Motor neuron (in vitro differentiated cells): ENCODE data around the gene CYP26C1. TPM values are rescaled to one million over a fixed set of nuclear protein-coding genes. Genes with fewer than 3 reads are reported as not detected.

Experiments used
- ATAC-seq, 8 experiments: fragments of 200-7000 bp; cut with Tn5 transposase; replicated peaks in 6 of 8; 2 replicates each; pipeline ENCODE4 v1.8.0; 2021; ENCODE audit warnings: mild to moderate bottlenecking in 8 of 8, moderate library complexity in 8 of 8
- H3K27ac ChIP-seq, 2 donors: fragments of 250-450 bp; sonication (Bioruptor Pico); 2 replicates each; pipeline ENCODE4 v1.9.0; 2021; ENCODE audit warnings: antibody characterized with exemption in 2 of 2, mild to moderate bottlenecking in 2 of 2, moderate library complexity in 1 of 2
- H3K4me1 ChIP-seq, 2 donors: fragments of 250-450 bp; sonication (Bioruptor Pico); replicated peaks in 1 of 2; 2 replicates each; pipeline ENCODE4 v1.6.1; 2021; ENCODE audit warnings: antibody characterized with exemption in 2 of 2, mild to moderate bottlenecking in 2 of 2, moderate library complexity in 1 of 2
- H3K4me3 ChIP-seq, 5 donors: fragments of 250-450 bp; sonication (Bioruptor Pico); 2 replicates each; pipeline ENCODE4 v1.9.0; 2021; ENCODE audit warnings: antibody characterized with exemption in 5 of 5, mild to moderate bottlenecking in 5 of 5, moderate library complexity in 4 of 5
- WGBS, 10 experiments: fragments of 450-650 bp; shearing (Covaris generic); methylation state at CpG; one replicate each; pipeline ENCODE4 v1.0.0; 2022; 5-methylcytosine and 5-hydroxymethylcytosine counted together
- in situ Hi-C, 9 experiments: fragments of 400-800 bp; cut with MboI; loops; one replicate each; pipeline ENCODE4 v1.15.0; 2021; ENCODE audit warnings: low sequenced_read_pairs in 9 of 9, low pct_unique_long_range_greater_than_20kb in 2 of 9; ENCODE audit not compliant: unreplicated experiment in 9 of 9
- total RNA-seq, 8 experiments: library from RNA; unstranded; fragments of 300-600 nt; gene quantifications; 2 replicates each; pipeline versions ENCODE4 v1.2.3 to v1.2.4, GENCODE V29; 2022

The CYP26C1 gene
- total RNA-seq, 8 experiments from 2014 or later = 0.07 to 1.1 (median 0.29) TPM

DNA sequence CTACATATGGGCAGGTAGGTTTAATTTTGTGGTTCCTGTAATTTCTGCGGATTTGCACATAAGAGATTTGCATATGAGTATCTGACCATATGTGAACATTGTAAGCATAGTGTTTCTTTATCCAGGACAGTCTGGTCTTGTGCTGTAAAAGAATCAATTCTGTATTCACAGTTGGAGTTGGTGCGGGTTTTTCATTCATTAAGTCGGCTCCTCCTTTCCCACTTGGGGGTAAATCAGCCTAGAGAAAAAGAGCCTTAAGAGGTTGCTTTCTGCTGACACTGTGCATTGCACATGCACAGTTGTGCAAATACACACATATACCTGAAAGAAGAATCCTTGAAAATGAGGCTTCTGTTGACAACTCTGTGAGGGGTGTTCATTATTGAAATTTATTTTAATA, 6.1 kb upstream of the CYP26C1 start:
- WGBS, 10 experiments = 7 to 85% (median 60%) methylated on average over 1 to 3 of the region's 3 CpGs; no CpG with 5 or more reads in 2 of the 10 experiments
- Histone ChIP-seq H3K4me3 (no peak overlapping the region), H3K27ac (no peak overlapping the region), H3K4me1 (peaks cover 0 to 3% of the 10 kb centered on the region in 2 donors)
- in situ Hi-C loops = loop anchor here in 1 of 9 experiments (25.0 kb wide), 1 partner anchor 167 kb away; no protein-coding TSS in a partner anchor
- ATAC-seq = peak in 1 of 8 experiments; percentile 25

- Histone ChIP-seq H3K27ac (no peak overlapping the region), H3K4me3 (no peak overlapping the region), H3K4me1 (no peaks in the 10 kb centered on the region)
- in situ Hi-C loops = loop anchor here in 1 of 9 experiments (25.0 kb wide), 1 partner anchor 171 kb away; no protein-coding TSS in a partner anchor
- no peak for ATAC-seq
- WGBS, 10 experiments = 51 to 100% (median 91%) methylated on average over 1 to 3 of the region's 3 CpGs
Observed at GRCh38 chr10:93058139-93058538, 2.5 kb upstream of the CYP26C1 start.

GRCh38 chr10:93060887-93061593, 442 bp downstream of the CYP26C1 start:
- Histone ChIP-seq H3K4me1 (no peaks in the 10 kb centered on the region), H3K27ac (no peak overlapping the region), H3K4me3 (no peak overlapping the region)
- 0 to 70% (median 32%) methylated on average over 1 to 13 of the region's 45 CpGs; no CpG with 5 or more reads in 4 of the 10 experiments for WGBS, 10 experiments
- no peak for ATAC-seq
- in situ Hi-C loops = loop anchor here in 1 of 9 experiments (25.0 kb wide), 1 partner anchor 174 kb away; no protein-coding TSS in a partner anchor

- in situ Hi-C loops = loop anchor here in 1 of 9 experiments (25.0 kb wide), 1 partner anchor 175 kb away; no protein-coding TSS in a partner anchor
- Histone ChIP-seq H3K4me1 (no peaks in the 10 kb centered on the region), H3K27ac (no peak overlapping the region), H3K4me3 (peak overlapping the region in 3 of 5 donors; percentile 15 to 27 (median 23))
- 0 to 80% (median 27%) methylated on average over 1 to 23 of the region's 57 CpGs; no CpG with 5 or more reads in 1 of the 10 experiments for WGBS, 10 experiments
- ATAC-seq = peak in 6 of 8 experiments; percentile 4 to 48 (median 10)
Observed at GRCh38 chr10:93061594-93062513, 1.3 kb downstream of the CYP26C1 start.

DNA sequence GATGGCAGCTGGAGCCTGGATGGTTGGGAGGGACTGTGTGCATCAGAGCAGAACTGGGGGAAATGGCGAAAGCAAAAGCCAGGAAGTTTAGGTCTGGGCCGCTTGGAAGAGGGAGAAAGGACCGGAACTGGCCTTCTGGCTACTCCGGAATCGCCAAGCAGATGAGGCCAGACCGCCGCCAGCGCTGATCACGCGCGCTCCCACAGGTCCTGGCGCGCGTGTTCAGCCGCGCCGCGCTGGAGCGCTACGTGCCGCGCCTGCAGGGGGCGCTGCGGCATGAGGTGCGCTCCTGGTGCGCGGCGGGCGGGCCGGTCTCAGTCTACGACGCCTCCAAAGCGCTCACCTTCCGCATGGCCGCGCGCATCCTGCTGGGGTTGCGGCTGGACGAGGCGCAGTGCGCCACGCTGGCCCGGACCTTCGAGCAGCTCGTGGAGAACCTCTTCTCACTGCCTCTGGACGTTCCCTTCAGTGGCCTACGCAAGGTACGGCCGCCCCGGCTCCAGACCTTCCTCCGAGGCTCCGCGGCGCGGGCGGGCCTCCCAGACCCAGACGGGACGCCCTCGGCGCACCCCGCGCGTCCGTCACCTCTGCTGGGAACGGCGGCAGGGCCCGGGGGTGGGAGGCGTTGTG, 2.0 kb downstream of the CYP26C1 start:
- Histone ChIP-seq H3K4me1 (no peaks in the 10 kb centered on the region), H3K27ac (no peak overlapping the region), H3K4me3 (peak overlapping the region in 3 of 5 donors; percentile 15 to 27 (median 23))
- WGBS, 10 experiments = 0 to 7% (median 6%) methylated on average over 3 to 27 of the region's 68 CpGs; no CpG with 5 or more reads in 5 of the 10 experiments
- in situ Hi-C loops = loop anchor here in 1 of 9 experiments (25.0 kb wide), 1 partner anchor 175 kb away; no protein-coding TSS in a partner anchor
- peak; percentile 30 to 93 (median 76) for ATAC-seq

DNA sequence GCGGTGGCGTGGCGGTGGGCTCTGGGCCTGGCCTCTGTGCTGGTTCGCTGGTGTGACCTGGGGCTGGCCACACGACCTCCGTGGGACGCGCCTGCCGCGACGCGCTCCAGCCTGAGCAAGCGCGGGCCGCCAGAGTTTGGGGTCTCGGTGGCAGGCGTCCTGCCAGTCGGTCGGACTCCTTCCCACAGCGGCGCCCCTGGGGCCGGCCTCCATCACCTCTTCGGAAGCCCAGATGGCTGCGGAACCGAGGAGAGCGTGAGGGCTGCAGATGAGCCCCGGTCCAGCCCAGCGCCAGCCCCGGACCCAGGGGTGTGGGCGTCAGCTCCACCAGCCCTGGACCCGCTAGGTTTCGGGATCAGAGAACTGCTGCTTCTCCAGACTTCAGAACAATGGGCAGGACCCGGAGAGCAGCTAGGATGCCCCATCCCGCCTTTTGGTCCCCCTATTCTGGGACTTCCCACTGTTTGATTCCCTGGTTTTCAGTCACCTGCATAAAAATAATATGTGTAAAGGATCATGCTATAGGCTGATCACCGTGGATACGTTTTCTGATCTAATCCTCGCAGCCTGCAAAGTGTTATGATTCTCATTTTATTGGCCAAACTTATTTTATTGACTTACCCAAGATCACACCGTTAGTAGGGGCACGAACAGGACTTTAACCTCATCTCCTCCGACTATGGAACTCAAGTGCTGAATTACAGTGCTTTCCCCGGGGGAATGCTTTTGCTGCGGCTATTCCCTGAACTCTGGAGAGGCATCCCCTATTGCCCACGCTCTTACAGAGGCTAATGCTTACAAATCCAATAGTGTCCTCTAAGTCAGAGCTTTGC, 2.8 kb downstream of the CYP26C1 start:
- 20 to 66% (median 27%) methylated on average over 1 to 15 of the region's 43 CpGs; no CpG with 5 or more reads in 1 of the 10 experiments for WGBS, 10 experiments
- no peaks in the 10 kb centered on the region for H3K4me1 ChIP-seq
- no peak for ATAC-seq
- H3K27ac ChIP-seq = no peak overlapping the region
- in situ Hi-C loops = loop anchor here in 1 of 9 experiments (25.0 kb wide), 1 partner anchor 176 kb away; no protein-coding TSS in a partner anchor
- peak overlapping the region in 3 of 5 donors; percentile 15 to 27 (median 23) for H3K4me3 ChIP-seq

DNA sequence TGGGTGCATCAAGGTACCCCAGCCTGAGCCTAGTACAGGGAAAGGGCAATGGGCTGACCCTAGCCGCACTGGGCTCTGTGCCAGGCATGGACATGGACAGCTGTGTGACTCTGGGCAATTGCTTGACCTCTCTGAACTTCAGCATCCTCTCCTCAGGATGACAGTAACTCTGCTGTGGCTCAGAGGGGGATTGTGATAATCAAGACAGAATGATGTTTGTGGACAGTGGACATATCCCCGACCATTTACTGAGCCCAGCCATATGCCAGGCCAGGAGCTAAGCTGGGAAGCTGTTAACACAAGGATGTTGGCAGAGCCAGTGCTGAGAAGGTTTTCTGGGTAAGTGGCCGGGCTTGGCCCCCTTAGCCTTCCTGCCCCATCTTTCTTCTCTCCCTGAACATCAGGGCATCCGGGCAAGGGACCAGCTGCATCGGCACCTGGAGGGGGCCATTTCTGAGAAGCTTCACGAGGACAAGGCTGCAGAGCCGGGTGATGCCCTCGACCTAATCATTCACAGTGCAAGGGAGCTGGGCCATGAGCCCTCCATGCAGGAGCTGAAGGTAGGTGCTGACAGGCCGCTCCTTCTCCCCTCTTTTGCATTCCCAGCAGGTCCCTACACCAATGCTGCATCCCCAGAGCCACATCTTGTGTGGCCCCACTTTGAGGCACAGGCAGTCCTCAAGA, 3.5 kb downstream of the CYP26C1 start:
- in situ Hi-C loops = loop anchor here in 1 of 9 experiments (25.0 kb wide), 1 partner anchor 177 kb away; no protein-coding TSS in a partner anchor
- H3K27ac ChIP-seq = no peak overlapping the region
- H3K4me1 ChIP-seq = no peaks in the 10 kb centered on the region
- ATAC-seq = no peak
- no peak overlapping the region for H3K4me3 ChIP-seq
- WGBS, 10 experiments = 19 to 94% (median 72%) methylated on average over 1 to 5 of the region's 9 CpGs; no CpG with 5 or more reads in 4 of the 10 experiments

DNA sequence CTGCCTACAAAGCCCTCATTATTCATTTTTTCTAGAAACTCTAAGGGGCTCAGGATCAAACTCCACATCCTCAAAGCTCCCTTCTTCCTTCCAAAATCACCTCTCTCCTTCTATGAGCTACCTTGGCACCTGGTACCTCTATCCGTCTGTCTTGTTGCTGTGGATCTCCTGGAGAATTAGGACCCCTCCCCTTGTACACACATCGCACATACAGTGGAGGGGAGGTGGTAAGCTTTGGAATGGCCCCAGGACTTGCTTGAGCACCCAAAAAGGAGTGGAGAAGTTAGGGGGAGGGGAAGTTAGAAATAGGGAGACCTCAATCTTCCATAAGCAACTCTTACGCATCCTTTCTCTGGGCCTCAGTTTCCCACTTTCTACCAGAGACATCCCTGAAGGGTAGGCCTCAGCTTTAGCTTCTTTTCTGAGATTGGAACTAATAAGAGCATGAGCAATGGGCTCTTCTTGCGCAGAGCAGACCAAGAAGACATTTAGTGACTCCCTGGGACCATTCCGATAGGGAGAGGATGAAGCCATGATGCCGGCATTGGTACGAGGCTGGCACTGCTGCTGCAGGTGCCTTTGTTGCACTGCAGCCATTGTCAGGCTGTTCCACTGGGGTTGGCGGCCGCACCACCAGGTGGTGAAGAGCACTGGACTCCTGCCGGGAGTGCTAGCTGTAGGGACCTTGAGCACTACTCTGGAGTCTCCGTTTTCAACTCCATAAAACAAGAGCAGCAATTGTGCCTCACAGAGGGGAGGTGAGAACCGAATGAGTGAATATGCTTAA, 4.5 kb downstream of the CYP26C1 start:
- 33 to 100% (median 81%) methylated on average over 1 to 9 of the region's 12 CpGs; no CpG with 5 or more reads in 2 of the 10 experiments for WGBS, 10 experiments
- ATAC-seq = no peak
- in situ Hi-C loops = loop anchor here in 1 of 9 experiments (25.0 kb wide), 1 partner anchor 178 kb away; no protein-coding TSS in a partner anchor
- H3K27ac ChIP-seq = no peak overlapping the region
- H3K4me1 ChIP-seq = no peaks in the 10 kb centered on the region
- no peak overlapping the region for H3K4me3 ChIP-seq

- peak overlapping the region in 1 of 5 donors; percentile 13 for H3K4me3 ChIP-seq
- 0 to 70% (median 46%) methylated on average over 1 to 14 of the region's 81 CpGs; no CpG with 5 or more reads in 5 of the 10 experiments for WGBS, 10 experiments
- H3K27ac ChIP-seq = no peak overlapping the region
- in situ Hi-C loops = loop anchor here in 1 of 9 experiments (25.0 kb wide), 1 partner anchor 179 kb away; no protein-coding TSS in a partner anchor
- ATAC-seq = peak in 1 of 8 experiments; percentile 16
- peaks cover 0 to 4% of the 10 kb centered on the region in 2 donors for H3K4me1 ChIP-seq
Observed at GRCh38 chr10:93065675-93066543, 5.3 kb downstream of the CYP26C1 start.

- Histone ChIP-seq H3K4me1 (peaks cover 0 to 8% of the 10 kb centered on the region in 2 donors), H3K4me3 (no peak overlapping the region), H3K27ac (no peak overlapping the region)
- 0 to 100% (median 35%) methylated on average over 1 to 4 of the region's 11 CpGs; no CpG with 5 or more reads in 5 of the 10 experiments for WGBS, 10 experiments
- in situ Hi-C loops = loop anchor here in 1 of 9 experiments (25.0 kb wide), 1 partner anchor 179 kb away; no protein-coding TSS in a partner anchor
- ATAC-seq = no peak
Observed at GRCh38 chr10:93066544-93066913, 5.9 kb downstream of the CYP26C1 start.
